K562 (cell line): Measurements from ENCODE around the gene VSNL1. TPM values are rescaled to one million over a fixed set of nuclear protein-coding genes. Genes with fewer than 3 reads are reported as not detected.

Experiments
- ATAC-seq: fragments of 200-7000 bp; cut with Tn5 transposase; 3 replicates; pipeline ENCODE4 v1.9.1; 2020; ENCODE audit warnings: moderate library complexity
- Bru-seq: library from RNA; stranded (reverse); fragments of 400-500 nt; gene quantifications from one replicate; lab custom pipeline; 2021; lab: Mats Ljungman, UMichigan
- BruChase-seq, 2 experiments: library from RNA; stranded (reverse); fragments of 400-500 nt; gene quantifications; one replicate each; lab custom pipeline; 2021; lab: Mats Ljungman, UMichigan
- BruUV-seq: library from RNA; stranded (reverse); fragments of 400-500 nt; replicated peaks from 2 replicates; lab custom pipeline; 2021; lab: Mats Ljungman, UMichigan
- CTCF ChIA-PET: fragments of 300-600 bp; formaldehyde crosslinking; extraction: SDS; loops from one replicate; lab custom pipeline; 2021; ENCODE audit warnings: low intra/inter-chr PET ratio; lab: Yijun Ruan, JAX
- POLR2A ChIA-PET: fragments of 300-600, 350-650 bp; sonication (Branson Sonifier 250); formaldehyde crosslinking; extraction: SDS; loops from one replicate; lab custom pipeline; 2021; ENCODE audit warnings: antibody characterized with exemption, inconsistent platforms; lab: Yijun Ruan, JAX
- DNase-seq, 4 experiments: peaks; one replicate each; pipeline versions ENCODE4 v3.0.0 to v3.0.0-alpha.2; 2011 to 2018; ENCODE audit warnings: low spot score in 3 of 4, mixed read lengths in 3 of 4; ENCODE audit errors: extremely low read depth in 1 of 4
- FAIRE-seq: peaks from 2 replicates; lab custom pipeline; 2011; peaks lifted over from hg19 to GRCh38; lab: Jason Lieb, UNC
- H2AFZ ChIP-seq: 2 replicates; pipeline ENCODE4 v1.6.0; 2011; ENCODE audit warnings: low read depth, low read length, control low read depth, inconsistent platforms
- H3K27ac ChIP-seq: fragments of 200-600 bp; 3 replicates; pipeline ENCODE4 v1.8.0; 2011; ENCODE audit warnings: low read depth, mild to moderate bottlenecking, control low read depth, inconsistent platforms, low read length, moderate library complexity, mixed read lengths; ENCODE audit errors: extremely low read depth
- H3K27me3 ChIP-seq, 2 experiments: fragments of 300-600 bp in 1 of 2; 2 replicates in 1 of 2; 3 replicates in 1 of 2; pipeline versions ENCODE4 v1.6.0 to v1.8.0; 2011; ENCODE audit warnings: inconsistent platforms in 2 of 2, low read length in 2 of 2, mild to moderate bottlenecking in 1 of 2, mixed read lengths in 1 of 2, moderate library complexity in 1 of 2; ENCODE audit not compliant: control insufficient read depth in 2 of 2, insufficient read depth in 2 of 2
- H3K36me3 ChIP-seq: fragments of 300-600 bp; 3 replicates; pipeline ENCODE4 v1.8.0; 2011; ENCODE audit warnings: mild to moderate bottlenecking, low read length, inconsistent platforms; ENCODE audit not compliant: control insufficient read depth, insufficient read depth
- H3K4me1 ChIP-seq, 2 experiments: fragments of 200-600 bp in 1 of 2; replicated peaks in 1 of 2; 2 replicates in 1 of 2; 3 replicates in 1 of 2; pipeline versions ENCODE4 v1.5.1 to v1.8.0; 2011; ENCODE audit warnings: inconsistent platforms in 2 of 2, low read length in 2 of 2, mild to moderate bottlenecking in 1 of 2, mixed read lengths in 1 of 2, moderate library complexity in 1 of 2; ENCODE audit not compliant: control insufficient read depth in 2 of 2, insufficient read depth in 2 of 2
- H3K4me2 ChIP-seq: 2 replicates; pipeline ENCODE4 v1.6.1; 2011; ENCODE audit warnings: low read length, control low read depth, inconsistent platforms, mixed read lengths; ENCODE audit not compliant: insufficient read depth
- H3K4me3 ChIP-seq: fragments of 200-600 bp; sonication (generic), shearing (Covaris generic); 2 replicates; pipeline ENCODE4 v1.5.1; 2016; ENCODE audit warnings: control low read depth, inconsistent platforms
- H3K79me2 ChIP-seq: fragments of 200-600 bp; 3 replicates; pipeline ENCODE4 v1.8.0; 2011; ENCODE audit warnings: low read length, inconsistent platforms; ENCODE audit not compliant: control insufficient read depth, insufficient read depth
- H3K9ac ChIP-seq, 2 experiments: 2 replicates each; pipeline versions ENCODE4 v1.6.0 to v1.6.1; 2011; ENCODE audit warnings: low read depth in 2 of 2, low read length in 2 of 2, control low read depth in 1 of 2, inconsistent platforms in 1 of 2, mild to moderate bottlenecking in 1 of 2, mixed read lengths in 1 of 2; ENCODE audit not compliant: insufficient read depth in 1 of 2
- H3K9me1 ChIP-seq: one replicate; pipeline ENCODE4 v1.6.0; 2011; ENCODE audit warnings: inconsistent platforms, mild to moderate bottlenecking, low read length, moderate library complexity; ENCODE audit not compliant: control insufficient read depth, insufficient read depth
- H3K9me3 ChIP-seq: replicated peaks from 2 replicates; pipeline ENCODE4 v1.5.1; 2011; ENCODE audit warnings: low read depth, low read length, inconsistent platforms; ENCODE audit not compliant: control insufficient read depth, insufficient read depth
- H4K20me1 ChIP-seq: replicated peaks from 2 replicates; pipeline ENCODE4 v1.6.1; 2011; ENCODE audit warnings: low read length, inconsistent platforms, mixed read lengths; ENCODE audit not compliant: control insufficient read depth, insufficient read depth
- L3MBTL2 ChIP-seq: fragments of 450-650 bp; IDR thresholded peaks from 2 replicates; pipeline ENCODE4 v1.6.1; 2016; ENCODE audit warnings: mild to moderate bottlenecking, moderate library complexity
- MAX ChIP-seq: sonication (generic); formaldehyde crosslinking; IDR thresholded peaks from 2 replicates; pipeline ENCODE4 v1.9.0; 2022; ENCODE audit warnings: mild to moderate bottlenecking, missing genetic modification reagents
- MEF2D ChIP-seq: conservative IDR thresholded peaks from 2 replicates; pipeline ENCODE4 v1.6.1; 2016; ENCODE audit warnings: low read depth, missing genetic modification characterization, missing compliant biosample characterization
- MEIS2 ChIP-seq: fragments of 450-650 bp; IDR thresholded peaks from 2 replicates; pipeline ENCODE4 v1.6.1; 2014; ENCODE audit warnings: mild to moderate bottlenecking; ENCODE audit not compliant: partially characterized antibody
- NONO ChIP-seq, 2 experiments: fragments of 200-400 bp in 1 of 2; fragments of 450-650 bp in 1 of 2; formaldehyde crosslinking in 1 of 2; IDR thresholded peaks; 2 replicates each; pipeline ENCODE4 v1.6.1; 2017; ENCODE audit warnings: low read depth in 2 of 2, mild to moderate bottlenecking in 2 of 2, moderate library complexity in 2 of 2, low read length in 1 of 2
- NRF1 ChIP-seq, 2 experiments: fragments of 450-650 bp; IDR thresholded peaks in 1 of 2; conservative IDR thresholded peaks in 1 of 2; 2 replicates each; pipeline ENCODE4 v1.6.1; 2014; ENCODE audit warnings: mild to moderate bottlenecking in 2 of 2
- PML ChIP-seq: IDR thresholded peaks from 2 replicates; pipeline ENCODE4 v1.6.1; 2012; ENCODE audit warnings: low read length, inconsistent platforms
- SUPT5H ChIP-seq: fragments of 450-650 bp; IDR thresholded peaks from 2 replicates; pipeline ENCODE4 v1.6.1; 2016
- ZHX1 ChIP-seq: fragments of 150-350 bp; conservative IDR thresholded peaks from 2 replicates; pipeline ENCODE4 v1.6.1; 2014; ENCODE audit warnings: low read length
- WGBS: fragments of 100-300 bp; shearing (Covaris generic); methylation state at CpG from one replicate; pipeline ENCODE4 v1.1.6; 2016; ENCODE audit warnings: low coverage, mixed read lengths; ENCODE audit not compliant: insufficient coverage; ENCODE audit errors: missing lambda C conversion rate; 5-methylcytosine and 5-hydroxymethylcytosine counted together
- in situ Hi-C: fragments of 300-500 bp; cut with MboI; formaldehyde crosslinking; loops from 4 replicates; pipeline ENCODE4 v1.15.0; 2018; ENCODE audit warnings: inconsistent platforms, mixed read lengths
- intact Hi-C: fragments of 100-400 bp; cut with micrococcal nuclease; formaldehyde crosslinking; loops from 2 replicates; pipeline ENCODE4 v1.14.2; 2022
- long read RNA-seq, 3 experiments: library from polyadenylated mRNA in 2 of 3; library from RNA in 1 of 3; unstranded in 2 of 3; stranded (forward) in 1 of 3; transcript quantifications; one replicate each; pipeline ENCODE4 v2.0.0, GENCODE V29; 2019 to 2022
- polyA minus RNA-seq, 3 experiments: library from RNA; depleted of rRNA, polyadenylated mRNA; stranded (reverse); fragments of >200 nt; gene quantifications; 2 replicates each; pipeline ENCODE4 v1.2.3, GENCODE V29; 2011
- polyA plus RNA-seq, 8 experiments: library from polyadenylated mRNA; depleted of rRNA in 4 of 8; stranded (reverse) in 5 of 8; unstranded in 3 of 8; fragments of >200 nt; fragmentation: Nextera tagmentation in 2 of 8; fragmentation: Illumina TruSeq in 1 of 8; extraction: Ambion mirVana in 2 of 8; extraction: Trizol in 1 of 8; gene quantifications; 2 replicates each; pipeline versions ENCODE4 v1.2.1 to v1.2.3, GENCODE V29; 2011 to 2014; ENCODE audit warnings: inconsistent platforms in 1 of 8, missing spikeins in 1 of 8
- total RNA-seq, 7 experiments: library from RNA; depleted of rRNA in 6 of 7; stranded (reverse); fragments of >200 nt in 6 of 7; fragmentation: Illumina TruSeq in 2 of 7; extraction: Trizol in 2 of 7; gene quantifications; 2 replicates each; pipeline versions ENCODE4 v1.2.1 to v1.2.3, GENCODE V29; 2011 to 2021; ENCODE audit warnings: low replicate concordance in 1 of 7
- TF ChIP-seq, protein P1 (sequence below), 2 experiments: fragments of 250-450 bp in 1 of 2; fragments of 450-650 bp in 1 of 2; sonication (Bioruptor Pico) in 1 of 2; IDR thresholded peaks; 2 replicates each; pipeline versions ENCODE4 v1.6.1 to v1.8.0; 2016 to 2021; ENCODE audit warnings: mild to moderate bottlenecking in 2 of 2, moderate library complexity in 2 of 2, missing compliant biosample characterization in 1 of 2, missing genetic modification characterization in 1 of 2
- TF ChIP-seq, protein P2 (sequence below), 2 experiments: IDR thresholded peaks; 2 replicates each; pipeline ENCODE4 v1.6.1; 2011; ENCODE audit warnings: borderline replicate concordance in 1 of 2, control low read depth in 1 of 2, low read depth in 1 of 2, low read length in 1 of 2, mild to moderate bottlenecking in 1 of 2, mixed read lengths in 1 of 2, moderate library complexity in 1 of 2; ENCODE audit not compliant: insufficient read depth in 1 of 2, insufficient read length in 1 of 2, poor library complexity in 1 of 2, severe bottlenecking in 1 of 2; ENCODE audit errors: extremely low read depth in 1 of 2

Gene VSNL1
- total RNA-seq (2011; cell fraction: chromatin; rRNA removed; ENCODE audit: low replicate concordance) = not detected in 2 replicates
- total RNA-seq (2011; cell fraction: nucleolus; rRNA removed) = not detected in 2 replicates
- total RNA-seq (2011; cell fraction: nucleoplasm; rRNA removed) = not detected in 2 replicates
- total RNA-seq (2014; rRNA removed) = not detected in 2 replicates
- total RNA-seq (2014; rRNA removed; fragmentation: Illumina TruSeq; extraction: Trizol) = not detected in 2 replicates
- not detected in 2 replicates for total RNA-seq (2015; rRNA removed; fragmentation: Illumina TruSeq; extraction: Trizol)
- total RNA-seq (2021) = not detected in 2 replicates
- polyA plus RNA-seq (2011; rRNA removed) = 0.20 TPM in 1 of 2 replicates, not detected in the other
- polyA plus RNA-seq (2011; cell fraction: cytosol; rRNA removed) = not detected in 2 replicates
- not detected in 2 replicates for polyA plus RNA-seq (2011; cell fraction: nucleus; rRNA removed)
- 0.10 and 0.17 TPM in 2 replicates for polyA plus RNA-seq (2012)
- polyA plus RNA-seq (2014; fragmentation: Illumina TruSeq; extraction: Trizol) = not detected in 2 replicates
- polyA plus RNA-seq (2014; fragmentation: Nextera tagmentation; extraction: Ambion mirVana) = not detected
- not detected in 2 replicates for polyA plus RNA-seq (2014; rRNA removed)
- polyA minus RNA-seq (2011; rRNA and poly(A)+ RNA removed) = not detected in 2 replicates
- not detected in 2 replicates for polyA minus RNA-seq (2011; cell fraction: cytosol; rRNA and poly(A)+ RNA removed)
- not detected in 2 replicates for polyA minus RNA-seq (2011; cell fraction: nucleus; rRNA and poly(A)+ RNA removed)
- percentile 20 among the genes with signal in this experiment for Bru-seq, nascent RNA
- percentile 7 among the genes with signal in this experiment for BruChase-seq, experiment 1, labeled RNA remaining after a 2-hour chase
- BruChase-seq, experiment 2, labeled RNA remaining after a 6-hour chase = percentile 8 among the genes with signal in this experiment
- long read RNA-seq, experiment 1 = 0 reads
- long read RNA-seq, experiment 2 = 0 reads
- long read RNA-seq, experiment 3 = 0 reads

DNA sequence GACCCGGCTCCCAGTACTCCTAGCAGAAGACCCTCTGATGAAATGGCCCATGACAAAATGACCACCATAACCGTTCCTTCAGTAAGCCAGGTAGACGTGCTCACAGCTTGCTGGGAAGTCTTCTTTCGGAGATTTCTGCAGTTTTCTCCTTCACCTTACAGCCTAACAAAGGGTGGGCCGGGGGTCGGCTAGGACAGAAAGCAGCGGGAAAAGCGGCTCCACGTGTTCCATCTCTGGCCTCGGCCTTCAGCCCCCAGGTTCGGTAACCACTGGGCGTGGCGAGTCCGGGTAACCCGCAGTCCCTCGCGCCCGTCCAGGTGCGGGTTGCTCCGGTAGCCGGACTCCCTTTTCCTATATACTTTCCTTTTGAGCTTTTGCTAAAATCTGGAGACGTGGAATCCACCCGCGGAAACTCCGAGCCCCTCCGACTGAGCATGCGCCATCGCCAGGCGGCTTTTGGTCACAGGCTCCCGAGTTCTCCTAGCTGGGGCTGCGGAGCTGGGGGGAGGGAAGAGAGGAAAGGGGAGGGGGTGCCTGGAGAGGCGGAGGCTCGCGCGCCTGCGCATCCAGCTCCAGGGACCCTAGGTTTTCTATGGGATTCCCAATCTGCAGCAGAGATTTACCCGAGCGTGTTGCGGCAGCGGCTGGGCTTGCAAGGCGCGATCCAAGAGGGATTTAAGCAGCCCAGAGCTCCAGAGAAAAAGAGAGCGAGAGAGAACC is at the start of gene VSNL1:
Gene VSNL1 (plus strand): TSS at position 604 of the 720 bp plus-strand sequence. CDS start 51,379 bp downstream, outside the sequence.
- Histone ChIP-seq H2AFZ (no peak within 1 kb of the TSS; the same call in 1 of the 2 replicates), H3K4me2 (peak within 1 kb of the TSS; percentile 20; the same call in 1 of the 2 replicates), H3K9me3 (no peaks in the 10 kb centered on the region), H3K27me3 (peaks cover 34 to 41% of the 10 kb centered on the region in 2 experiments), H3K36me3 (no peaks in the 10 kb centered on the region), H3K9me1 (no peaks in the 10 kb centered on the region), H3K4me3 (peak within 1 kb of the TSS; percentile 22), H3K27ac (no peak within 1 kb of the TSS), H3K9ac (peak within 1 kb of the TSS in 1 of 2 experiments; percentile 51; a peak in 1 of 4 replicates), H3K4me1 (peaks cover 0 to 17% of the 10 kb centered on the region in 2 experiments; a peak in 3 of 5 replicates), H3K79me2 (no peaks in the 10 kb centered on the region), H4K20me1 (no peaks in the 10 kb centered on the region)
- intact Hi-C loops = no loop called here
- FAIRE-seq (no peak), DNase-seq (peak; percentile 30 to 71 (median 48)), ATAC-seq (peak; percentile 65)
- POLR2A ChIA-PET = interaction anchor here (0.7 kb wide), 1 partner anchor 802 kb away, joined by 3 read pairs; no protein-coding TSS in a partner anchor
- in situ Hi-C loops = no loop called here
- CTCF ChIA-PET = no interaction called here
- no TSS peak for BruUV-seq
- WGBS = under 1% methylated on average over 21 of the region's 43 CpGs
- no peak for TF ChIP-seq PML
- no peak for TF ChIP-seq MEIS2
- TF ChIP-seq MEF2D (tag) = no peak
- TF ChIP-seq, protein P1, sequence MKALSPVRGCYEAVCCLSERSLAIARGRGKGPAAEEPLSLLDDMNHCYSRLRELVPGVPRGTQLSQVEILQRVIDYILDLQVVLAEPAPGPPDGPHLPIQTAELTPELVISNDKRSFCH (CRISPR knock-in tag; IDR thresholded peaks at IDR 0.05) = no peak
- TF ChIP-seq, protein P1 (tag; IDR thresholded peaks at IDR 0.05) = no peak
- TF ChIP-seq L3MBTL2 = 0 out of 2 replicates have a peak, but pooled peaks have one; percentile 37
- peak; percentile 77 for TF ChIP-seq NRF1 (conservative IDR thresholded peaks at IDR 0.05 in 1 of 2, IDR thresholded peaks at IDR 0.05 in 1 of 2)
- TF ChIP-seq, protein P2, sequence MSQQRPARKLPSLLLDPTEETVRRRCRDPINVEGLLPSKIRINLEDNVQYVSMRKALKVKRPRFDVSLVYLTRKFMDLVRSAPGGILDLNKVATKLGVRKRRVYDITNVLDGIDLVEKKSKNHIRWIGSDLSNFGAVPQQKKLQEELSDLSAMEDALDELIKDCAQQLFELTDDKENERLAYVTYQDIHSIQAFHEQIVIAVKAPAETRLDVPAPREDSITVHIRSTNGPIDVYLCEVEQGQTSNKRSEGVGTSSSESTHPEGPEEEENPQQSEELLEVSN (IDR thresholded peaks at IDR 0.05; ENCODE audit: borderline replicate concordance in 1 of 2, extremely low read depth in 1 of 2, insufficient read depth in 1 of 2, insufficient read length in 1 of 2, low read depth in 1 of 2, low read length in 1 of 2, poor library complexity in 1 of 2, severe bottlenecking in 1 of 2) = peak; percentile 50 to 79
- no peak for TF ChIP-seq NONO (IDR thresholded peaks at IDR 0.05; ENCODE audit: low read depth in 2 of 2, low read length in 1 of 2)
- peak; percentile 43; the same call in 1 of the 2 replicates for TF ChIP-seq MAX (CRISPR knock-in tag)
- TF ChIP-seq ZHX1 = no peak
- TF ChIP-seq SUPT5H = no peak
